GM20000 (cell line): ENCODE results near the gene LINC00237.

Source experiments
- DNase-seq: peaks from one replicate; pipeline ENCODE4 v3.0.0; 2012; ENCODE audit warnings: low spot score
- TF ChIP-seq, protein P1 (sequence below): IDR thresholded peaks from 2 replicates; pipeline ENCODE4 v1.5.1; 2012; ENCODE audit warnings: mild to moderate bottlenecking, control low read depth; ENCODE audit errors: extremely low read depth, missing control alignments

Gene LINC00237

GRCh38 chr20:21103582-21104465, 2.3 kb downstream of the LINC00237 start:
- TF ChIP-seq, protein P1, sequence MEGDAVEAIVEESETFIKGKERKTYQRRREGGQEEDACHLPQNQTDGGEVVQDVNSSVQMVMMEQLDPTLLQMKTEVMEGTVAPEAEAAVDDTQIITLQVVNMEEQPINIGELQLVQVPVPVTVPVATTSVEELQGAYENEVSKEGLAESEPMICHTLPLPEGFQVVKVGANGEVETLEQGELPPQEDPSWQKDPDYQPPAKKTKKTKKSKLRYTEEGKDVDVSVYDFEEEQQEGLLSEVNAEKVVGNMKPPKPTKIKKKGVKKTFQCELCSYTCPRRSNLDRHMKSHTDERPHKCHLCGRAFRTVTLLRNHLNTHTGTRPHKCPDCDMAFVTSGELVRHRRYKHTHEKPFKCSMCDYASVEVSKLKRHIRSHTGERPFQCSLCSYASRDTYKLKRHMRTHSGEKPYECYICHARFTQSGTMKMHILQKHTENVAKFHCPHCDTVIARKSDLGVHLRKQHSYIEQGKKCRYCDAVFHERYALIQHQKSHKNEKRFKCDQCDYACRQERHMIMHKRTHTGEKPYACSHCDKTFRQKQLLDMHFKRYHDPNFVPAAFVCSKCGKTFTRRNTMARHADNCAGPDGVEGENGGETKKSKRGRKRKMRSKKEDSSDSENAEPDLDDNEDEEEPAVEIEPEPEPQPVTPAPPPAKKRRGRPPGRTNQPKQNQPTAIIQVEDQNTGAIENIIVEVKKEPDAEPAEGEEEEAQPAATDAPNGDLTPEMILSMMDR = no peak
- peak; percentile 35 for DNase-seq

GRCh38 chr20:21102603-21103311, 3.4 kb downstream of the LINC00237 start:
- TF ChIP-seq, protein P1 = no peak
- peak; percentile 73 for DNase-seq

DNA sequence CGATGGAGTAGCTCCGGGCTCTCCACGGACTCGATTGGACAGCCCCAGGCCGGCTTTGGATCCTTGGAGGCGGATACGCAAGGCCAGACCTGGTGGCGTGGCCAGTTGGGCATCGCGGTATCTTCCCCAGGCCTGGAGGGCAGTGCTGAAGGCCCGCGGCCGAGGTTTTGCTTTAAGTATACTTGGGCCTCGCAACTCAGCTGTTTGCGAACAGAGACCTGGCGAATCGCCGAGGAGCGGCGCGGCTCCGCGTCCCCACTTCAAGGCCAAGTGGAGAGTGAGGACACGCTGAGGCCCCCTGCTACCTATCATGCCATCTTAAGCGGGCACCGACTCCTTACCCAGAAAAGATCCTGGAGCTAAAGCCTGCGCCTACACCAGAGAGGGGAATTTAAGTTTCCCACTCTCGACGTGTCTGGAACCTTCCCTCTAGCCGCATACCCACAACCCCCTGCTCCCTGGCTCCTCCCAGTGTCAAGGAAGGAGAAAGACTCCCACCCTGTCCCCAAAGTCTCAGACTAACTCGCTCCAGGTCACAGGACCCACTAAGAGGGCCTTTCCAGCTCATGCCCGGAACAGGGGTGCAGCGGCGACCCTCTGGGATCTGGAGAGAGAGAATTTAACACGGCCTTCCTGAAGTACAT, 4.1 kb downstream of the LINC00237 start:
- TF ChIP-seq, protein P1 = no peak
- peak; percentile 73 for DNase-seq

- TF ChIP-seq, protein P1 = no peak
- DNase-seq = peak; percentile 51
These were observed 4.7 kb downstream of the LINC00237 start for GRCh38 chr20:21101453-21101931.

GRCh38 chr20:21100578-21101452, 5.3 kb downstream of the LINC00237 start:
- TF ChIP-seq, protein P1 = no peak
- peak; percentile 45 for DNase-seq

- DNase-seq = peak; percentile 62
These were observed 6.2 kb downstream of the LINC00237 start for GRCh38 chr20:21099751-21100577.

More at GRCh38 chr20:21099751-21100577, 6.2 kb downstream of the LINC00237 start:
- TF ChIP-seq, protein P1 = no peak
